ENCODE results near the gene LRMDA. TPM values are rescaled to one million over a fixed set of nuclear protein-coding genes. Genes with fewer than 3 reads are reported as not detected.

Gene LRMDA
- total RNA-seq, 1 experiment from 2014 or later = 1.2 TPM

DNA sequence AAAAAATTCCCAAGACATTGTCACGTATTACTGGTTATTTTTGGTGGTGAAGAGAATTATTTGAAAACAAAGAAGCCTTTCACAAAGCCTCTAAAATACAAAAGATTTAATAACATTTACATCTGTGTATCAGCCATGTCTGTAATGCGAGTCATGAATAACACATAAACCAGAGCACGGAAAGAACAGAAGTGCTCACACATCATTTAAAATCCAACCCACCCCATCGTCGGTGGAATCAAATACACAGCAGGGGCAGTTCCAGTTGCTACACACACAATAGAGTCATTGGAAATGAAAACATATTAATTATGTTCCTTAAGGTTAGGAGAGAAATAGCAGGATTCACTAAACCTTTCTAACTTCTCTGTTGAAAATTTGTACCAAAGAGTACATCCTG lies 1108.9 kb downstream of the LRMDA start:
- Histone ChIP-seq H3K79me2 (ENCODE audit: low read length) (no peaks in the 10 kb centered on the region), H4K20me1 (ENCODE audit: low read length) (no peaks in the 10 kb centered on the region), H3K9me3 (ENCODE audit: low read length) (no peaks in the 10 kb centered on the region), H3K4me1 (ENCODE audit: insufficient read depth, low read length) (no peaks in the 10 kb centered on the region), H3K36me3 (ENCODE audit: low read depth, low read length) (no peaks in the 10 kb centered on the region), H3K27me3 (ENCODE audit: low read length) (peaks cover 22% of the 10 kb centered on the region; the same call in 1 of the 2 replicates), H2AFZ (ENCODE audit: low read length) (no peak overlapping the region), H3K9ac (ENCODE audit: low read length) (no peak overlapping the region), H3K4me2 (ENCODE audit: low read length) (no peak overlapping the region), H3K4me3 (ENCODE audit: low read length) (no peak overlapping the region), H3K27ac (ENCODE audit: low read length) (no peak overlapping the region), H3F3A (ENCODE audit: low read length, unreplicated experiment) (no peaks in the 10 kb centered on the region), H3K9me2 (replicated peaks; ENCODE audit: low read length) (no peaks in the 10 kb centered on the region)
- ATAC-seq (no peak), DNase-seq (no peak)
- no TSS peak for BruUV-seq (replicated peaks)
- ChIA-PET CTCF (no interaction called here), POLR2A (ENCODE audit: unreplicated experiment) (no interaction called here)
- TF ChIP-seq, protein P1, sequence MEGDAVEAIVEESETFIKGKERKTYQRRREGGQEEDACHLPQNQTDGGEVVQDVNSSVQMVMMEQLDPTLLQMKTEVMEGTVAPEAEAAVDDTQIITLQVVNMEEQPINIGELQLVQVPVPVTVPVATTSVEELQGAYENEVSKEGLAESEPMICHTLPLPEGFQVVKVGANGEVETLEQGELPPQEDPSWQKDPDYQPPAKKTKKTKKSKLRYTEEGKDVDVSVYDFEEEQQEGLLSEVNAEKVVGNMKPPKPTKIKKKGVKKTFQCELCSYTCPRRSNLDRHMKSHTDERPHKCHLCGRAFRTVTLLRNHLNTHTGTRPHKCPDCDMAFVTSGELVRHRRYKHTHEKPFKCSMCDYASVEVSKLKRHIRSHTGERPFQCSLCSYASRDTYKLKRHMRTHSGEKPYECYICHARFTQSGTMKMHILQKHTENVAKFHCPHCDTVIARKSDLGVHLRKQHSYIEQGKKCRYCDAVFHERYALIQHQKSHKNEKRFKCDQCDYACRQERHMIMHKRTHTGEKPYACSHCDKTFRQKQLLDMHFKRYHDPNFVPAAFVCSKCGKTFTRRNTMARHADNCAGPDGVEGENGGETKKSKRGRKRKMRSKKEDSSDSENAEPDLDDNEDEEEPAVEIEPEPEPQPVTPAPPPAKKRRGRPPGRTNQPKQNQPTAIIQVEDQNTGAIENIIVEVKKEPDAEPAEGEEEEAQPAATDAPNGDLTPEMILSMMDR (conservative IDR thresholded peaks at IDR 0.05; ENCODE audit: low read depth, low read length) = no peak
- TF ChIP-seq EZH2 (IDR thresholded peaks at IDR 0.05; ENCODE audit: low read length, unreplicated experiment) (no peak), EZH2phosphoT487 (IDR thresholded peaks at IDR 0.05; ENCODE audit: borderline replicate concordance, low read length) (no peak)
- intact Hi-C loops (cut with micrococcal nuclease) = loop anchor here (10.0 kb wide), 1 partner anchor 626 kb away; no protein-coding TSS in a partner anchor

DNA sequence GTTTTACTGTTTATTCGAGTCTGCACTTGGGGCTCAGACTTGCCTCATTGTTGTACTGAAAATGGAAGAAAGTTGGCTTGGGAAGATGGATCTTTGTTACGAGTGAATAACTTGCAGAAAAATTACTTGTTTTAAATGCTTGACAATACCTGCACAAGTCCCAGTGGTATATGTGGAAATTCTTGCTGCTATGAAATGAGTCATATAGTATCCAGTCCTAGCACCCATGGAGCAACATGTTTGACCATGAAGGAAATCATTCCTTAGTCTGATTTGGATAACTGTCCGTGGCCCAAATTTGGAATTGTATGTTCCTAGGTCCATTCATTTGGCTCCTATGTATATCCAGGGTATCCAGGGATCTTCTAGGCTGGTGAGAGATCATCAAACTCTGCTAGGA lies 1109.4 kb downstream of the LRMDA start:
- Histone ChIP-seq H3K9me3 (ENCODE audit: low read length) (no peaks in the 10 kb centered on the region), H3K79me2 (ENCODE audit: low read length) (no peaks in the 10 kb centered on the region), H2AFZ (ENCODE audit: low read length) (no peak overlapping the region), H3F3A (ENCODE audit: low read length, unreplicated experiment) (no peaks in the 10 kb centered on the region), H3K36me3 (ENCODE audit: low read depth, low read length) (no peaks in the 10 kb centered on the region), H3K4me3 (ENCODE audit: low read length) (no peak overlapping the region), H3K9me2 (replicated peaks; ENCODE audit: low read length) (no peaks in the 10 kb centered on the region), H3K27me3 (ENCODE audit: low read length) (peaks cover 22% of the 10 kb centered on the region; the same call in 1 of the 2 replicates), H3K4me2 (ENCODE audit: low read length) (no peak overlapping the region), H4K20me1 (ENCODE audit: low read length) (no peaks in the 10 kb centered on the region), H3K9ac (ENCODE audit: low read length) (no peak overlapping the region), H3K4me1 (ENCODE audit: insufficient read depth, low read length) (no peaks in the 10 kb centered on the region), H3K27ac (ENCODE audit: low read length) (no peak overlapping the region)
- ChIA-PET CTCF (no interaction called here), POLR2A (ENCODE audit: unreplicated experiment) (no interaction called here)
- TF ChIP-seq EZH2 (IDR thresholded peaks at IDR 0.05; ENCODE audit: low read length, unreplicated experiment) (no peak), EZH2phosphoT487 (IDR thresholded peaks at IDR 0.05; ENCODE audit: borderline replicate concordance, low read length) (no peak)
- TF ChIP-seq, protein P1 (conservative IDR thresholded peaks at IDR 0.05; ENCODE audit: low read depth, low read length) = no peak
- intact Hi-C loops (cut with micrococcal nuclease) = loop anchor here (10.0 kb wide), 1 partner anchor 626 kb away; no protein-coding TSS in a partner anchor
- ATAC-seq (no peak), DNase-seq (peak; percentile 38)
- no TSS peak for BruUV-seq (replicated peaks)

DNA sequence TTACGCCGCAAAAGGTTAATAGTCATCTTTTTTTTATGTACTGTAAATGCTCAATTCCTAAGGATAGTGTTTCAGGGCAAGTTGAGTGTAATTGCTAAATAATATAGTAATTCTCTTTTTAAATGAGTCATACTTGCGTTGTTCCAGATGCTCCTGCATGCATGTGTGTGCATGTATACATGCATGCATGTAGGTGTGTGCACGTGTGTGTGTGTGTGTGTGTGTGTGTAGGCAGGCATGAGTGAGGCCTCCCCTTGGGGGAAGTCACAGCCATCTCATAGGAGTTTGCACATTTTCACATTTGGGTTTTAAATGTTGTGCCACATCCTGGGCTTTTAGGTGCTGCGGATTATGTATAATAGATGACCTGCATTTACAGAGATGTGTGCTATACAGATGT lies 1110.4 kb downstream of the LRMDA start:
- no peak overlapping the region for H3K9ac ChIP-seq (ENCODE audit: low read length)
- H3K36me3 ChIP-seq (ENCODE audit: low read depth, low read length) = no peaks in the 10 kb centered on the region
- DNase-seq (no peak), ATAC-seq (no peak)
- H3K27ac ChIP-seq (ENCODE audit: low read length) = no peak overlapping the region
- peaks cover 22% of the 10 kb centered on the region; the same call in 1 of the 2 replicates for H3K27me3 ChIP-seq (ENCODE audit: low read length)
- no peaks in the 10 kb centered on the region for H3K4me1 ChIP-seq (ENCODE audit: insufficient read depth, low read length)
- ChIA-PET CTCF (no interaction called here), POLR2A (ENCODE audit: unreplicated experiment) (no interaction called here)
- no peak overlapping the region for H3K4me2 ChIP-seq (ENCODE audit: low read length)
- no peaks in the 10 kb centered on the region for H3K79me2 ChIP-seq (ENCODE audit: low read length)
- TF ChIP-seq, protein P1 (conservative IDR thresholded peaks at IDR 0.05; ENCODE audit: low read depth, low read length) = no peak
- TF ChIP-seq EZH2 (IDR thresholded peaks at IDR 0.05; ENCODE audit: low read length, unreplicated experiment) (no peak), EZH2phosphoT487 (IDR thresholded peaks at IDR 0.05; ENCODE audit: borderline replicate concordance, low read length) (no peak)
- H3K9me2 ChIP-seq (replicated peaks; ENCODE audit: low read length) = no peaks in the 10 kb centered on the region
- no peaks in the 10 kb centered on the region for H3K9me3 ChIP-seq (ENCODE audit: low read length)
- intact Hi-C loops (cut with micrococcal nuclease) = loop anchor here (10.0 kb wide), 1 partner anchor 627 kb away; no protein-coding TSS in a partner anchor
- H2AFZ ChIP-seq (ENCODE audit: low read length) = no peak overlapping the region
- no TSS peak for BruUV-seq (replicated peaks)
- no peaks in the 10 kb centered on the region for H3F3A ChIP-seq (ENCODE audit: low read length, unreplicated experiment)
- H3K4me3 ChIP-seq (ENCODE audit: low read length) = no peak overlapping the region
- no peaks in the 10 kb centered on the region for H4K20me1 ChIP-seq (ENCODE audit: low read length)
